Measurements from ENCODE around the gene SDC1. TPM values are rescaled to one million over a fixed set of nuclear protein-coding genes. Genes with fewer than 3 reads are reported as not detected.
A peak's percentile ranks its signal among the peaks of the same experiment; 100 is the strongest.

SDC1 gene
- total and polyA plus RNA-seq, 2 of the 8 experiments (the other 6 are each of a cell fraction or from before 2014, with no cell fraction given): 45.3 to 73.3 TPM

- Histone ChIP-seq H2AK5ac (ENCODE audit: low read depth, low read length) (no peak overlapping the region), H3K9me3 (ENCODE audit: insufficient read depth in 2 of 2, low read depth in 1 of 2, low read length in 1 of 2) (no peaks in the 10 kb centered on the region), H3K23ac (ENCODE audit: insufficient read length) (no peak overlapping the region), H3K4me2 (ENCODE audit: insufficient read depth in 1 of 2, low read depth in 2 of 2, low read length in 2 of 2) (peak overlapping the region; percentile 66 to 90), H4K5ac (ENCODE audit: insufficient read length, low read depth, low read length) (no peak overlapping the region), H3K4ac (replicated peaks; ENCODE audit: insufficient read length, low read depth, low read length) (no peak overlapping the region), H3K18ac (ENCODE audit: extremely low read depth, low read length) (peak overlapping the region; percentile 90), H2BK5ac (ENCODE audit: low read depth, low read length) (no peak overlapping the region), H3K79me2 (ENCODE audit: control insufficient read depth in 1 of 2, insufficient read depth in 2 of 2, low read length in 2 of 2) (peaks cover 6 to 40% of the 10 kb centered on the region in 2 experiments; a peak in 3 of 4 replicates), H4K20me1 (replicated peaks in 1 of 2; ENCODE audit: control insufficient read depth in 1 of 2, insufficient read depth in 2 of 2, low read length in 2 of 2) (peaks cover 11% of the 10 kb centered on the region in 2 experiments), H3K27me3 (replicated peaks in 1 of 4; ENCODE audit: control insufficient read depth in 3 of 4, extremely low read depth in 1 of 4, insufficient read depth in 3 of 4, low read length in 3 of 4) (peaks cover 0 to 7% (median 4%) of the 10 kb centered on the region in 4 experiments; a peak in 4 of 7 replicates), H4K8ac (ENCODE audit: extremely low read depth, insufficient read depth, low read length) (peak overlapping the region; percentile 84; the same call in 1 of the 2 replicates), H2BK15ac (ENCODE audit: low read length) (no peak overlapping the region), H3K4me3 (ENCODE audit: extremely low read depth in 1 of 4, insufficient read depth in 2 of 4, low read depth in 3 of 4, low read length in 4 of 4) (peak overlapping the region; percentile 72 to 94 (median 80)), H3K9ac (replicated peaks in 1 of 4; ENCODE audit: extremely low read depth in 1 of 4, low read depth in 3 of 4, low read length in 3 of 4) (peak overlapping the region; percentile 66 to 87 (median 80)), H3K27ac (ENCODE audit: low read depth, low read length) (peak overlapping the region; percentile 49; the same call in 1 of the 2 replicates), H3K23me2 (ENCODE audit: low read depth, low read length) (peaks cover 7% of the 10 kb centered on the region; the same call in 1 of the 2 replicates), H2BK120ac (replicated peaks; ENCODE audit: low read depth, low read length) (no peak overlapping the region), H3K56ac (replicated peaks; ENCODE audit: insufficient read length, low read depth, low read length) (peak overlapping the region; percentile 21), H4K91ac (replicated peaks; ENCODE audit: insufficient read length, low read length) (no peak overlapping the region), H3K14ac (ENCODE audit: insufficient read length) (no peak overlapping the region), H2AFZ (ENCODE audit: low read length) (no peak overlapping the region), H3K79me1 (ENCODE audit: low read depth, low read length) (peaks cover 19% of the 10 kb centered on the region), H2BK12ac (ENCODE audit: low read depth, low read length) (no peak overlapping the region), H2BK20ac (ENCODE audit: low read length) (no peak overlapping the region), H3K4me1 (replicated peaks in 1 of 4; ENCODE audit: control insufficient read depth in 3 of 4, insufficient read depth in 4 of 4, low read length in 3 of 4) (peaks cover 4 to 22% (median 15%) of the 10 kb centered on the region in 4 experiments), H3K36me3 (ENCODE audit: control insufficient read depth in 2 of 4, insufficient read depth in 4 of 4, low read length in 3 of 4) (peaks cover 0 to 6% (median 0%) of the 10 kb centered on the region in 4 experiments; a peak in 3 of 8 replicates)
- 1% methylated on average over 29 of the region's 70 CpGs; no CpG with 5 or more reads in 1 of the 2 experiments for WGBS, 2 experiments (ENCODE audit: extremely low coverage in 1 of 2, insufficient coverage in 1 of 2, insufficient read length in 1 of 2, insufficient replicate concordance in 2 of 2, low coverage in 1 of 2, low lambda C conversion rate in 2 of 2, missing lambda C conversion rate in 1 of 2)
- DNase-seq (ENCODE audit: low read depth in 1 of 2, low spot score in 2 of 2) (peak in 1 of 2 experiments; percentile 69), FAIRE-seq (no peak)
- ChIA-PET POLR2A (ENCODE audit: partially characterized antibody) (interaction anchor here (0.8 to 3.1 kb wide), 13 partner anchors 8 to 173 kb away, joined by 3 to 19 read pairs (median 4); partner anchors contain the start of gene LAPTM4A), CTCF (ENCODE audit: partially characterized antibody) (interaction anchor here (0.6 to 5.8 kb wide), 18 partner anchors 8 to 177 kb away, joined by 3 to 36 read pairs (median 6); no protein-coding TSS in a partner anchor)
- TF ChIP-seq SUZ12 (IDR thresholded peaks at IDR 0.05; ENCODE audit: low read length) (no peak), TAF7 (optimal IDR thresholded peaks at IDR 0.05; ENCODE audit: borderline replicate concordance, low read depth, low read length) (no peak), POLR2A (IDR thresholded peaks at IDR 0.05; ENCODE audit: control extremely low read depth in 1 of 2, low read depth in 2 of 2, low read length in 2 of 2) (no peak), KDM5A (IDR thresholded peaks at IDR 0.05; ENCODE audit: low read length) (no peak), GTF2F1 (IDR thresholded peaks at IDR 0.05; ENCODE audit: borderline replicate concordance, low read depth, low read length) (no peak), RBBP5 (IDR thresholded peaks at IDR 0.05; ENCODE audit: borderline replicate concordance, low read depth, low read length) (peak; percentile 39; the same call in 1 of the 2 replicates), CTCF (IDR thresholded peaks at IDR 0.05; ENCODE audit: control extremely low read depth in 1 of 3, insufficient read depth in 1 of 3, low read depth in 1 of 3, low read length in 3 of 3) (no peak), KDM4A (IDR thresholded peaks at IDR 0.05; ENCODE audit: low read depth, low read length, severe bottlenecking) (peak; percentile 62), PHF8 (conservative IDR thresholded peaks at IDR 0.05; ENCODE audit: low read depth, low read length) (peak; percentile 19; the same call in 1 of the 2 replicates)
Observed at GRCh38 chr2:20224164-20224715, 690 bp downstream of the SDC1 start.
